Measurements from ENCODE around the gene DOCK2.

The DOCK2 gene

GRCh38 chr5:169602535-169602934, 34.5 kb upstream of the DOCK2 start (continued):
- TF ChIP-seq, protein P1, sequence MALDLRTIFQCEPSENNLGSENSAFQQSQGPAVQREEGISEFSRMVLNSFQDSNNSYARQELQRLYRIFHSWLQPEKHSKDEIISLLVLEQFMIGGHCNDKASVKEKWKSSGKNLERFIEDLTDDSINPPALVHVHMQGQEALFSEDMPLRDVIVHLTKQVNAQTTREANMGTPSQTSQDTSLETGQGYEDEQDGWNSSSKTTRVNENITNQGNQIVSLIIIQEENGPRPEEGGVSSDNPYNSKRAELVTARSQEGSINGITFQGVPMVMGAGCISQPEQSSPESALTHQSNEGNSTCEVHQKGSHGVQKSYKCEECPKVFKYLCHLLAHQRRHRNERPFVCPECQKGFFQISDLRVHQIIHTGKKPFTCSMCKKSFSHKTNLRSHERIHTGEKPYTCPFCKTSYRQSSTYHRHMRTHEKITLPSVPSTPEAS (tag by site-specific recombination; IDR thresholded peaks at IDR 0.05), result no peak
- TF ChIP-seq ZNF423 (tag by site-specific recombination; IDR thresholded peaks at IDR 0.05) (no peak), ZNF433 (tag by site-specific recombination; IDR thresholded peaks at IDR 0.05; ENCODE audit: low read depth) (no peak), ZBTB17 (tag by site-specific recombination; IDR thresholded peaks at IDR 0.05) (no peak), CTCF (tag by site-specific recombination; IDR thresholded peaks at IDR 0.05) (no peak), ZNF202 (tag by site-specific recombination; IDR thresholded peaks at IDR 0.05; ENCODE audit: borderline replicate concordance) (no peak)

GRCh38 chr5:169606279-169606678, 30.8 kb upstream of the DOCK2 start:
- H3K36me3 ChIP-seq (ENCODE audit: control insufficient read depth in 2 of 2, insufficient read depth in 1 of 2, low read length in 2 of 2), result peaks cover 26 to 38% of the 10 kb centered on the region in 2 experiments
- H3K27ac ChIP-seq (ENCODE audit: extremely low read depth, low read depth, low read length), result no peak overlapping the region
- ChIA-PET CTCF (no interaction called here), POLR2A (no interaction called here)
- H3K4me3 ChIP-seq (ENCODE audit: low read depth, low read length), result no peak overlapping the region
- H3K4me1 ChIP-seq (ENCODE audit: control insufficient read depth, insufficient read depth, low read length), result no peaks in the 10 kb centered on the region
- TF ChIP-seq ZNF391 (tag by site-specific recombination; IDR thresholded peaks at IDR 0.05; ENCODE audit: borderline replicate concordance, low read depth) (no peak), ZNF76 (tag by site-specific recombination; IDR thresholded peaks at IDR 0.05; ENCODE audit: borderline replicate concordance, low read depth) (no peak), ZNF404 (tag by site-specific recombination; IDR thresholded peaks at IDR 0.05) (no peak), ZNF518A (tag by site-specific recombination; conservative IDR thresholded peaks at IDR 0.05; ENCODE audit: low read depth) (no peak), ZBTB7A (tag by site-specific recombination; IDR thresholded peaks at IDR 0.05; ENCODE audit: low read depth) (no peak), SETDB1 (IDR thresholded peaks at IDR 0.05; ENCODE audit: insufficient read length, low read length) (no peak), ZNF366 (tag by site-specific recombination; conservative IDR thresholded peaks at IDR 0.05) (no peak), KLF9 (tag by site-specific recombination; IDR thresholded peaks at IDR 0.05; ENCODE audit: low read depth) (no peak)
- TF ChIP-seq, protein P2, sequence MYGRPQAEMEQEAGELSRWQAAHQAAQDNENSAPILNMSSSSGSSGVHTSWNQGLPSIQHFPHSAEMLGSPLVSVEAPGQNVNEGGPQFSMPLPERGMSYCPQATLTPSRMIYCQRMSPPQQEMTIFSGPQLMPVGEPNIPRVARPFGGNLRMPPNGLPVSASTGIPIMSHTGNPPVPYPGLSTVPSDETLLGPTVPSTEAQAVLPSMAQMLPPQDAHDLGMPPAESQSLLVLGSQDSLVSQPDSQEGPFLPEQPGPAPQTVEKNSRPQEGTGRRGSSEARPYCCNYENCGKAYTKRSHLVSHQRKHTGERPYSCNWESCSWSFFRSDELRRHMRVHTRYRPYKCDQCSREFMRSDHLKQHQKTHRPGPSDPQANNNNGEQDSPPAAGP (tag by site-specific recombination; IDR thresholded peaks at IDR 0.05), result no peak
- no peaks in the 10 kb centered on the region for H3K9me3 ChIP-seq (ENCODE audit: control insufficient read depth, insufficient read depth, low read depth, low read length)

GRCh38 chr5:169607882-169608281, 29.2 kb upstream of the DOCK2 start:
- Histone ChIP-seq H3K36me3 (ENCODE audit: control insufficient read depth in 2 of 2, insufficient read depth in 1 of 2, low read length in 2 of 2) (peaks cover 10 to 22% of the 10 kb centered on the region in 2 experiments), H3K4me3 (ENCODE audit: low read depth, low read length) (no peak overlapping the region), H3K27ac (ENCODE audit: extremely low read depth, low read depth, low read length) (no peak overlapping the region), H3K9me3 (ENCODE audit: control insufficient read depth, insufficient read depth, low read depth, low read length) (no peaks in the 10 kb centered on the region), H3K4me1 (ENCODE audit: control insufficient read depth, insufficient read depth, low read length) (no peaks in the 10 kb centered on the region)
- ChIA-PET CTCF (no interaction called here), POLR2A (no interaction called here)
- TF ChIP-seq, protein P3, sequence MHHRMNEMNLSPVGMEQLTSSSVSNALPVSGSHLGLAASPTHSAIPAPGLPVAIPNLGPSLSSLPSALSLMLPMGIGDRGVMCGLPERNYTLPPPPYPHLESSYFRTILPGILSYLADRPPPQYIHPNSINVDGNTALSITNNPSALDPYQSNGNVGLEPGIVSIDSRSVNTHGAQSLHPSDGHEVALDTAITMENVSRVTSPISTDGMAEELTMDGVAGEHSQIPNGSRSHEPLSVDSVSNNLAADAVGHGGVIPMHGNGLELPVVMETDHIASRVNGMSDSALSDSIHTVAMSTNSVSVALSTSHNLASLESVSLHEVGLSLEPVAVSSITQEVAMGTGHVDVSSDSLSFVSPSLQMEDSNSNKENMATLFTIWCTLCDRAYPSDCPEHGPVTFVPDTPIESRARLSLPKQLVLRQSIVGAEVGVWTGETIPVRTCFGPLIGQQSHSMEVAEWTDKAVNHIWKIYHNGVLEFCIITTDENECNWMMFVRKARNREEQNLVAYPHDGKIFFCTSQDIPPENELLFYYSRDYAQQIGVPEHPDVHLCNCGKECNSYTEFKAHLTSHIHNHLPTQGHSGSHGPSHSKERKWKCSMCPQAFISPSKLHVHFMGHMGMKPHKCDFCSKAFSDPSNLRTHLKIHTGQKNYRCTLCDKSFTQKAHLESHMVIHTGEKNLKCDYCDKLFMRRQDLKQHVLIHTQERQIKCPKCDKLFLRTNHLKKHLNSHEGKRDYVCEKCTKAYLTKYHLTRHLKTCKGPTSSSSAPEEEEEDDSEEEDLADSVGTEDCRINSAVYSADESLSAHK (tag by site-specific recombination; IDR thresholded peaks at IDR 0.05), result no peak
- TF ChIP-seq, protein P4, sequence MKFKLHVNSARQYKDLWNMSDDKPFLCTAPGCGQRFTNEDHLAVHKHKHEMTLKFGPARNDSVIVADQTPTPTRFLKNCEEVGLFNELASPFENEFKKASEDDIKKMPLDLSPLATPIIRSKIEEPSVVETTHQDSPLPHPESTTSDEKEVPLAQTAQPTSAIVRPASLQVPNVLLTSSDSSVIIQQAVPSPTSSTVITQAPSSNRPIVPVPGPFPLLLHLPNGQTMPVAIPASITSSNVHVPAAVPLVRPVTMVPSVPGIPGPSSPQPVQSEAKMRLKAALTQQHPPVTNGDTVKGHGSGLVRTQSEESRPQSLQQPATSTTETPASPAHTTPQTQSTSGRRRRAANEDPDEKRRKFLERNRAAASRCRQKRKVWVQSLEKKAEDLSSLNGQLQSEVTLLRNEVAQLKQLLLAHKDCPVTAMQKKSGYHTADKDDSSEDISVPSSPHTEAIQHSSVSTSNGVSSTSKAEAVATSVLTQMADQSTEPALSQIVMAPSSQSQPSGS (tag by site-specific recombination; IDR thresholded peaks at IDR 0.05; ENCODE audit: low read depth), result peak; percentile 69

All from HEK293 (cell line).